H1 (cell line): ENCODE measurements around the gene KRT3.

Experiments used
- EZH2 ChIP-seq: fragments of 200-600 bp; sonication (generic); IDR thresholded peaks from 2 replicates; pipeline ENCODE4 v1.7.1; 2012; ENCODE audit warnings: low read depth, mild to moderate bottlenecking, moderate library complexity, low read length, inconsistent platforms; ENCODE audit not compliant: severe bottlenecking
- FOSL1 ChIP-seq: IDR thresholded peaks from 2 replicates; pipeline ENCODE4 v1.6.1; 2011; ENCODE audit warnings: mild to moderate bottlenecking, low read depth, low read length, moderate library complexity; ENCODE audit not compliant: insufficient read depth
- POU5F1 ChIP-seq: IDR thresholded peaks from 2 replicates; pipeline ENCODE4 v1.6.1; 2011; ENCODE audit warnings: low read depth, mild to moderate bottlenecking, low read length, moderate library complexity
- SUZ12 ChIP-seq: fragments of 200-600 bp; sonication (generic); IDR thresholded peaks from 2 replicates; pipeline ENCODE4 v1.6.1; 2012; ENCODE audit warnings: mild to moderate bottlenecking, inconsistent platforms, low read length, moderate library complexity, mixed read lengths
- TF ChIP-seq, protein P1 (sequence below), 3 experiments: IDR thresholded peaks; 1 replicate in 2 of 3; 2 replicates in 1 of 3; pipeline versions ENCODE4 v1.5.1 to v1.6.1; 2011; ENCODE audit warnings: low read length in 3 of 3, mild to moderate bottlenecking in 3 of 3, inconsistent platforms in 2 of 3, low read depth in 1 of 3, moderate library complexity in 1 of 3; ENCODE audit not compliant: insufficient read depth in 1 of 3; ENCODE audit errors: control extremely low read depth in 1 of 3
- TF ChIP-seq, protein P2 (sequence below): IDR thresholded peaks from 2 replicates; pipeline ENCODE4 v1.6.1; 2011; ENCODE audit warnings: low read length, improper control_type of control experiment

DNA sequence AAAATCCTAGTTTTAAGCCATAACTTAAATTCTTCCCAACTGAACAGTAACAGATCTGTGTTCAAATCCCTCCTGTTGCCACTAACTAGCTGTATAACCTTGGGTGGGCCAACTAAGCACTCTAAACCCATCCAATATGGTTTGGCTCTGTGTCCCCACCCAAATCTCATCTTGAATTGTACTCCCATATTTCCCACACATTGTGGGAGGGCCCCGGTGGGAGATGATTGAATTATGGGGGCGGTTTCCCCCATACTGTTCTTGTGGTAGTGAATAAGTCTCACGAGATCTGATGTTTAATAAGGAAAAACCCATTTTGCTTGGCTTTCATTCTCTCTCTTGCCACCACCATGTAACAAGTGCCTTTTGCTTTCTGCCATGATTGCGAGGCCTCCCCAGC, 19.2 kb upstream of the KRT3 start:
- TF ChIP-seq, protein P1, sequence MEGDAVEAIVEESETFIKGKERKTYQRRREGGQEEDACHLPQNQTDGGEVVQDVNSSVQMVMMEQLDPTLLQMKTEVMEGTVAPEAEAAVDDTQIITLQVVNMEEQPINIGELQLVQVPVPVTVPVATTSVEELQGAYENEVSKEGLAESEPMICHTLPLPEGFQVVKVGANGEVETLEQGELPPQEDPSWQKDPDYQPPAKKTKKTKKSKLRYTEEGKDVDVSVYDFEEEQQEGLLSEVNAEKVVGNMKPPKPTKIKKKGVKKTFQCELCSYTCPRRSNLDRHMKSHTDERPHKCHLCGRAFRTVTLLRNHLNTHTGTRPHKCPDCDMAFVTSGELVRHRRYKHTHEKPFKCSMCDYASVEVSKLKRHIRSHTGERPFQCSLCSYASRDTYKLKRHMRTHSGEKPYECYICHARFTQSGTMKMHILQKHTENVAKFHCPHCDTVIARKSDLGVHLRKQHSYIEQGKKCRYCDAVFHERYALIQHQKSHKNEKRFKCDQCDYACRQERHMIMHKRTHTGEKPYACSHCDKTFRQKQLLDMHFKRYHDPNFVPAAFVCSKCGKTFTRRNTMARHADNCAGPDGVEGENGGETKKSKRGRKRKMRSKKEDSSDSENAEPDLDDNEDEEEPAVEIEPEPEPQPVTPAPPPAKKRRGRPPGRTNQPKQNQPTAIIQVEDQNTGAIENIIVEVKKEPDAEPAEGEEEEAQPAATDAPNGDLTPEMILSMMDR (IDR thresholded peaks at IDR 0.05; ENCODE audit: control extremely low read depth in 1 of 3, insufficient read depth in 1 of 3, low read depth in 1 of 3, low read length in 3 of 3), result no peak
- TF ChIP-seq, protein P2, sequence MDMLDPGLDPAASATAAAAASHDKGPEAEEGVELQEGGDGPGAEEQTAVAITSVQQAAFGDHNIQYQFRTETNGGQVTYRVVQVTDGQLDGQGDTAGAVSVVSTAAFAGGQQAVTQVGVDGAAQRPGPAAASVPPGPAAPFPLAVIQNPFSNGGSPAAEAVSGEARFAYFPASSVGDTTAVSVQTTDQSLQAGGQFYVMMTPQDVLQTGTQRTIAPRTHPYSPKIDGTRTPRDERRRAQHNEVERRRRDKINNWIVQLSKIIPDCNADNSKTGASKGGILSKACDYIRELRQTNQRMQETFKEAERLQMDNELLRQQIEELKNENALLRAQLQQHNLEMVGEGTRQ, result no peak
- TF ChIP-seq POU5F1 (no peak), SUZ12 (no peak), EZH2 (no peak), FOSL1 (no peak)
